ENCODE measurements around the gene MTMR4. TPM values are rescaled to one million over a fixed set of nuclear protein-coding genes. Genes with fewer than 3 reads are reported as not detected.
A peak's percentile ranks its signal among the peaks of the same experiment; 100 is the strongest.

MTMR4 gene
- total RNA-seq, 2 experiments from 2014 or later = 69.2 to 77.9 TPM

- ChIA-PET POLR2A (no interaction called here), CTCF (interaction anchor here (1.1 to 2.9 kb wide), 2 partner anchors 17 to 19 kb away, joined by 3 to 9 read pairs; partner anchors contain the start of gene HSF5)
- Mint-ChIP-seq H3K27me3 (no peaks in the 10 kb centered on the region), H3K27ac (no peak overlapping the region), H3K4me1 (peaks cover 6% of the 10 kb centered on the region), H3K36me3 (ENCODE audit: low read depth) (no peaks in the 10 kb centered on the region), H3K4me3 (no peak overlapping the region), H3K9me3 (ENCODE audit: low read depth) (no peaks in the 10 kb centered on the region)
- ATAC-seq (no peak), DNase-seq (no peak)
- intact Hi-C loops (cut with DNase I, micrococcal nuclease) = no loop called here
Measured at GRCh38 chr17:58468944-58469343, 45.5 kb downstream of the MTMR4 start.

- no peak overlapping the region for H3K27ac Mint-ChIP-seq
Measured at GRCh38 chr17:58455491-58455890, 58.9 kb downstream of the MTMR4 start.

GRCh38 chr17:58452738-58453137, 61.7 kb downstream of the MTMR4 start:
- H3K27me3 Mint-ChIP-seq = no peaks in the 10 kb centered on the region
- intact Hi-C loops (cut with DNase I, micrococcal nuclease) = no loop called here
- ATAC-seq (no peak), DNase-seq (no peak)
- H3K36me3 Mint-ChIP-seq (ENCODE audit: low read depth) = peaks cover 3% of the 10 kb centered on the region
- H3K9me3 Mint-ChIP-seq (ENCODE audit: low read depth) = no peaks in the 10 kb centered on the region
- no peak overlapping the region for H3K27ac Mint-ChIP-seq
- no peaks in the 10 kb centered on the region for H3K4me1 Mint-ChIP-seq
- POLR2A ChIA-PET = no interaction called here
- CTCF ChIA-PET = interaction anchor here (1.2 kb wide), 1 partner anchor 135 kb away, joined by 3 read pairs; no protein-coding TSS in a partner anchor
- no peak overlapping the region for H3K4me3 Mint-ChIP-seq

More at GRCh38 chr17:58455491-58455890, 58.9 kb downstream of the MTMR4 start:
- Mint-ChIP-seq H3K27me3 (no peaks in the 10 kb centered on the region), H3K4me1 (no peaks in the 10 kb centered on the region), H3K9me3 (ENCODE audit: low read depth) (no peaks in the 10 kb centered on the region), H3K36me3 (ENCODE audit: low read depth) (no peaks in the 10 kb centered on the region), H3K4me3 (no peak overlapping the region)
- ATAC-seq (no peak), DNase-seq (no peak)
- intact Hi-C loops (cut with DNase I, micrococcal nuclease) = no loop called here
- ChIA-PET CTCF (interaction anchor here (0.9 to 1.1 kb wide), 2 partner anchors 11 to 138 kb away, joined by 3 read pairs; no protein-coding TSS in a partner anchor), POLR2A (no interaction called here)

GRCh38 chr17:58447039-58447975, 67.1 kb downstream of the MTMR4 start:
- Mint-ChIP-seq H3K4me3 (no peak overlapping the region), H3K27me3 (no peaks in the 10 kb centered on the region)

GRCh38 chr17:58446086-58446485, 68.4 kb downstream of the MTMR4 start:
- H3K27ac Mint-ChIP-seq = peak overlapping the region; percentile 1
- ATAC-seq = no peak
- DNase-seq = no peak
- no peaks in the 10 kb centered on the region for H3K9me3 Mint-ChIP-seq (ENCODE audit: low read depth)
- H3K27me3 Mint-ChIP-seq = no peaks in the 10 kb centered on the region
- peaks cover 3% of the 10 kb centered on the region for H3K36me3 Mint-ChIP-seq (ENCODE audit: low read depth)
- intact Hi-C loops (cut with DNase I, micrococcal nuclease) = loop anchor here in 1 of 2 experiments (5.0 kb wide), 1 partner anchor 324 kb away; no protein-coding TSS in a partner anchor
- H3K4me1 Mint-ChIP-seq = peaks cover 3% of the 10 kb centered on the region
- no peak overlapping the region for H3K4me3 Mint-ChIP-seq
- CTCF ChIA-PET = interaction anchor here (3.0 to 3.5 kb wide), 2 partner anchors 130 to 142 kb away, joined by 18 to 44 read pairs; no protein-coding TSS in a partner anchor
- POLR2A ChIA-PET = interaction anchor here (0.6 kb wide), 1 partner anchor 185 kb away, joined by 4 read pairs; no protein-coding TSS in a partner anchor

More at GRCh38 chr17:58447039-58447975, 67.1 kb downstream of the MTMR4 start:
- DNase-seq = peak; percentile 86
- H3K9me3 Mint-ChIP-seq (ENCODE audit: low read depth) = no peaks in the 10 kb centered on the region
- ChIA-PET POLR2A (no interaction called here), CTCF (interaction anchor here (0.5 to 3.5 kb wide), 8 partner anchors 75 to 246 kb away, joined by 3 to 44 read pairs (median 6); no protein-coding TSS in a partner anchor)
- peaks cover 3% of the 10 kb centered on the region for H3K36me3 Mint-ChIP-seq (ENCODE audit: low read depth)
- peak; percentile 99 for ATAC-seq
- peaks cover 3% of the 10 kb centered on the region for H3K4me1 Mint-ChIP-seq
- intact Hi-C loops (cut with DNase I, micrococcal nuclease) = loop anchor here (1.0 to 5.0 kb wide), 6 partner anchors 103 to 325 kb away; no protein-coding TSS in a partner anchor
- peak overlapping the region; percentile 21 for H3K27ac Mint-ChIP-seq

Other genes starting within 250 kb of the MTMR4 start
- under 1 TPM in 1 of 2 experiments, not detected in 1; 0.07 TPM for gene MPO, start 233.7 kb downstream of the MTMR4 start, total RNA-seq
- 10 to 100 TPM; 11.8 to 12.4 TPM for gene TSPOAP1, start 185.8 kb downstream of the MTMR4 start, total RNA-seq
- gene SUPT4H1, start 162.4 kb downstream of the MTMR4 start, total RNA-seq = 100 to 1,000 TPM; 106 to 129 TPM
- gene RNF43, start 97.1 kb downstream of the MTMR4 start, total RNA-seq = 1 to 10 TPM in 1 of 2 experiments, under 1 TPM in 1; 0.71 to 1.0 TPM
- gene HSF5, start 26.2 kb downstream of the MTMR4 start, total RNA-seq = 1 to 10 TPM; 2.6 to 3.1 TPM
- under 1 TPM; 0.14 to 0.21 TPM for gene TEX14, start 177.4 kb upstream of the MTMR4 start, total RNA-seq
- gene RAD51C, start 178.0 kb upstream of the MTMR4 start, total RNA-seq = 10 to 100 TPM; 85.4 to 87.2 TPM
- gene PPM1E, start 241.2 kb upstream of the MTMR4 start, total RNA-seq = not detected

Measured in activated CD4-positive, alpha-beta T cell treated with anti-CD3 and anti-CD28 coated beads for 36 hours (primary cell).